Ecto neural progenitor cell (in vitro differentiated cells): ENCODE results near the gene ARHGAP8.

Experiments used
- DNase-seq: peaks from one replicate; pipeline ENCODE4 v3.0.0-alpha.2; 2018; ENCODE audit warnings: low spot score

The ARHGAP8 gene

GRCh38 chr22:44804327-44804726, 52.0 kb downstream of the ARHGAP8 start:
- DNase-seq: no peak

GRCh38 chr22:44805711-44806110, 53.3 kb downstream of the ARHGAP8 start:
- DNase-seq: no peak

- no peak for DNase-seq
These were observed 54.9 kb downstream of the ARHGAP8 start for GRCh38 chr22:44807232-44807631.

GRCh38 chr22:44807915-44808690, 55.7 kb downstream of the ARHGAP8 start:
- DNase-seq: peak; percentile 65

- DNase-seq: no peak
These were observed 57.1 kb downstream of the ARHGAP8 start for GRCh38 chr22:44809456-44809855.

- no peak for DNase-seq
These were observed 58.8 kb downstream of the ARHGAP8 start for GRCh38 chr22:44811141-44811540.

- no peak for DNase-seq
These were observed 61.0 kb downstream of the ARHGAP8 start for GRCh38 chr22:44813416-44813815.

- no peak for DNase-seq
These were observed 62.1 kb downstream of the ARHGAP8 start for GRCh38 chr22:44814266-44815098.

GRCh38 chr22:44815099-44816070, 63.0 kb downstream of the ARHGAP8 start:
- no peak for DNase-seq

- DNase-seq: no peak
These were observed 63.8 kb downstream of the ARHGAP8 start for GRCh38 chr22:44816141-44816540.

GRCh38 chr22:44818727-44819126, 66.4 kb downstream of the ARHGAP8 start:
- DNase-seq: no peak

GRCh38 chr22:44819966-44820631, 67.7 kb downstream of the ARHGAP8 start:
- no peak for DNase-seq

- no peak for DNase-seq
These were observed 69.5 kb downstream of the ARHGAP8 start for GRCh38 chr22:44821741-44822475.

GRCh38 chr22:44822534-44822933, 70.2 kb downstream of the ARHGAP8 start:
- DNase-seq: no peak

- no peak for DNase-seq
These were observed 71.0 kb downstream of the ARHGAP8 start for GRCh38 chr22:44823396-44823795.

- DNase-seq: no peak
These were observed 71.4 kb downstream of the ARHGAP8 start for GRCh38 chr22:44823806-44824205.

GRCh38 chr22:44824271-44824670, 71.9 kb downstream of the ARHGAP8 start:
- no peak for DNase-seq

GRCh38 chr22:44825310-44826150, 73.2 kb downstream of the ARHGAP8 start:
- DNase-seq: no peak

GRCh38 chr22:44827666-44828190, 75.4 kb downstream of the ARHGAP8 start:
- DNase-seq: no peak

GRCh38 chr22:44828193-44828592, 75.8 kb downstream of the ARHGAP8 start:
- peak; percentile 75 for DNase-seq
